ENCODE measurements around the gene IDI2. TPM values are rescaled to one million over a fixed set of nuclear protein-coding genes. Genes with fewer than 3 reads are reported as not detected.
"Not testable (repeated sequence)": the region's sequence is repeated elsewhere in the genome, so short reads cannot be mapped to it uniquely, and the experiment has no call there.

Gene IDI2
- not detected in 2 replicates for total RNA-seq (2014; rRNA removed; shearing (Covaris generic))
- polyA plus RNA-seq (2014; cell fraction: nucleus; rRNA removed): not detected in 2 replicates

- DNase-seq (ENCODE audit: extremely low read depth, low read depth): no peak
These were observed at the start of gene IDI2 for GRCh38 chr10:1025683-1026082. Gene IDI2 (minus strand): TSS chr10:1025859. CDS start chr10:1024723, 1,136 bp downstream.

GRCh38 chr10:1074748-1075308 lies 49.2 kb upstream of the IDI2 start:
- DNase-seq (ENCODE audit: extremely low read depth, low read depth): no peak

GRCh38 chr10:1074052-1074747 lies 48.5 kb upstream of the IDI2 start:
- DNase-seq (ENCODE audit: extremely low read depth, low read depth): no peak

- DNase-seq (ENCODE audit: extremely low read depth, low read depth): no peak
These were observed 45.3 kb upstream of the IDI2 start for GRCh38 chr10:1070919-1071318.

- no peak for DNase-seq (ENCODE audit: extremely low read depth, low read depth)
These were observed 43.0 kb upstream of the IDI2 start for GRCh38 chr10:1068380-1069361.

GRCh38 chr10:1066734-1067133 lies 41.1 kb upstream of the IDI2 start:
- not testable (repeated sequence) for DNase-seq (ENCODE audit: extremely low read depth, low read depth)

- DNase-seq (ENCODE audit: extremely low read depth, low read depth): no peak
These were observed 39.2 kb upstream of the IDI2 start for GRCh38 chr10:1064964-1065247.

GRCh38 chr10:1063232-1063865 lies 37.7 kb upstream of the IDI2 start:
- no peak for DNase-seq (ENCODE audit: extremely low read depth, low read depth)

GRCh38 chr10:1061930-1062774 lies 36.5 kb upstream of the IDI2 start:
- DNase-seq (ENCODE audit: extremely low read depth, low read depth): no peak

- no peak for DNase-seq (ENCODE audit: extremely low read depth, low read depth)
These were observed 34.2 kb upstream of the IDI2 start for GRCh38 chr10:1059902-1060301.

- DNase-seq (ENCODE audit: extremely low read depth, low read depth): no peak
These were observed 32.4 kb upstream of the IDI2 start for GRCh38 chr10:1058017-1058416.

- no peak for DNase-seq (ENCODE audit: extremely low read depth, low read depth)
These were observed 31.5 kb upstream of the IDI2 start for GRCh38 chr10:1057106-1057657.

- DNase-seq (ENCODE audit: extremely low read depth, low read depth): peak; percentile 41
These were observed 30.9 kb upstream of the IDI2 start, which contains the start of gene WDR37 for GRCh38 chr10:1056326-1057105. Gene WDR37 (plus strand): TSS chr10:1056385. CDS start chr10:1072156, 15,771 bp downstream.

GRCh38 chr10:1054684-1055083 lies 29.0 kb upstream of the IDI2 start:
- DNase-seq (ENCODE audit: extremely low read depth, low read depth): no peak

GRCh38 chr10:1050554-1050953 lies 24.9 kb upstream of the IDI2 start:
- no peak for DNase-seq (ENCODE audit: extremely low read depth, low read depth)

- no peak for DNase-seq (ENCODE audit: extremely low read depth, low read depth)
These were observed 24.5 kb upstream of the IDI2 start for GRCh38 chr10:1050145-1050544.

GRCh38 chr10:1049425-1049958 lies 23.8 kb upstream of the IDI2 start:
- DNase-seq (ENCODE audit: extremely low read depth, low read depth): no peak

- DNase-seq (ENCODE audit: extremely low read depth, low read depth): peak; percentile 96
These were observed 23.2 kb upstream of the IDI2 start, which contains the start of gene IDI1 for GRCh38 chr10:1048732-1049424. Gene IDI1 (minus strand): TSS chr10:1049119. CDS start chr10:1049003, 116 bp downstream.
